Ascending aorta (tissue), 2 donors: ENCODE data around the gene FANCI. TPM values are rescaled to one million over a fixed set of nuclear protein-coding genes. Genes with fewer than 3 reads are reported as not detected.
A peak's percentile ranks its signal among the peaks of the same experiment; 100 is the strongest.

Experiments
- DNase-seq, 2 donors: peaks; one replicate each; pipeline ENCODE4 v3.0.0-alpha.2; 2019; ENCODE audit warnings: low spot score in 2 of 2
- H3K27ac ChIP-seq, 2 donors: fragments of 200-600 bp; sonication (generic); one replicate each; pipeline ENCODE4 v1.5.1; 2016 to 2017; ENCODE audit warnings: mild to moderate bottlenecking in 1 of 2
- H3K27me3 ChIP-seq: fragments of 200-600 bp; sonication (generic); one replicate; pipeline ENCODE4 v1.5.1; 2017
- H3K36me3 ChIP-seq, 2 donors: fragments of 200-600 bp; sonication (generic); one replicate each; pipeline ENCODE4 v1.5.1; 2016
- H3K4me1 ChIP-seq, 2 donors: fragments of 200-600 bp; sonication (generic); one replicate each; pipeline ENCODE4 v1.5.1; 2016 to 2017; ENCODE audit warnings: mild to moderate bottlenecking in 1 of 2
- H3K4me3 ChIP-seq, 2 donors: fragments of 200-600 bp; sonication (generic); one replicate each; pipeline ENCODE4 v1.5.1; 2016 to 2017; ENCODE audit warnings: mild to moderate bottlenecking in 1 of 2
- H3K9me3 ChIP-seq, 2 donors: fragments of 200-600 bp; sonication (generic); one replicate each; pipeline ENCODE4 v1.5.1; 2016
- intact Hi-C: fragments of 100-400 bp; cut with DNase I; formaldehyde crosslinking; loops from one replicate; pipeline ENCODE4 v1.15.1; 2023
- total RNA-seq: library from RNA; depleted of rRNA; stranded (reverse); fragments of >200 nt; gene quantifications from one replicate; pipeline ENCODE4 v1.1.0, GENCODE V29; 2016
- TF ChIP-seq, protein P1 (sequence below), 3 experiments: fragments of 200-600 bp in 2 of 3; fragments of 450-650 bp in 1 of 3; sonication (generic) in 2 of 3; IDR thresholded peaks; one replicate each; pipeline ENCODE4 v1.5.1; 2016 to 2019; ENCODE audit warnings: antibody characterized with exemption in 3 of 3, mild to moderate bottlenecking in 1 of 3, moderate library complexity in 1 of 3

Gene FANCI
- total RNA-seq, 1 donor from 2014 or later = not detected

DNA sequence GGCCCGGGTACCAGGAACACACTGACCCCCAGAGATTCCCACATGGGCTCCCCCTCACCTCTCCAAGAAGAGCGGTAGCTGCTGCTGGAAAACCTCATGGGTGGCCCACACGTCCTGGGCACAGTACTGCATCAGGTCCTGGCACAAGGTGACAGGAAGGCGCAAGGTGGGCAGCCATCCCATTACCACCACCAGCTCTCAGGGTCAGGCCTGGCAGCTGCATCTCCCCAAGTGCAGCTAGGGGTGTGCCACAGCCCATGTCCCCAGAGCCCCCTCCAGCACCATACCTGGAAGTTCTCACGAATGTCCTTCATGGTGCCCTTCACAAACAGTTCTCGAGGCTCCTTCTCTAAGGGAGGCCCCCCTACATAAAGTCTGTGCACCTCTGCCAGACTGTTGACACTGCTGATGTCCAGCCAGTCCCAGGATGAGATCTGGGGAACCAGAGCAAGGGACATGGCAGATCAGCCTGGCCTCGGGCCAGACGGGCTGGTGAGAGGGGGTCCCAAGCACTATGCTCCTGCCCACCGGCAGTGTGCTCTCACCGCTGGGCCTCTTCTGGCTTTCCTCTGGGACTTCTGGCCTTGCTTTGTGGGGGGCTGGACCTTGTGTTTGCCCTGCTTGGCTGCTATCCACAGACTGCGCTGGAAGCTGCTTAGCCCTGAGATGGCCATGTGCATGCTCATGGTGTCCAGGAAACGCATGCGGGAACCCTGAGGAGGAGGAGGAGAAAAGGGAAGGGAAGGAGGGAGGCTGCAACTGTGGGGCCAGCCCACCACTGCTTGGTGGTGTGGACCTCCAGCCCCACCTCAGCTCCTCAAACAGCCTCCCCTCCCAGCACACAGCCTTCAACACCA, 84.8 kb downstream of the FANCI start:
- no peak overlapping the region for H3K4me3 ChIP-seq
- H3K9me3 ChIP-seq = no peaks in the 10 kb centered on the region
- DNase-seq = peak in 1 of 2 donors; percentile 58
- H3K27ac ChIP-seq = no peak overlapping the region
- H3K36me3 ChIP-seq = peaks cover 83 to 98% of the 10 kb centered on the region in 2 donors
- TF ChIP-seq, protein P1, sequence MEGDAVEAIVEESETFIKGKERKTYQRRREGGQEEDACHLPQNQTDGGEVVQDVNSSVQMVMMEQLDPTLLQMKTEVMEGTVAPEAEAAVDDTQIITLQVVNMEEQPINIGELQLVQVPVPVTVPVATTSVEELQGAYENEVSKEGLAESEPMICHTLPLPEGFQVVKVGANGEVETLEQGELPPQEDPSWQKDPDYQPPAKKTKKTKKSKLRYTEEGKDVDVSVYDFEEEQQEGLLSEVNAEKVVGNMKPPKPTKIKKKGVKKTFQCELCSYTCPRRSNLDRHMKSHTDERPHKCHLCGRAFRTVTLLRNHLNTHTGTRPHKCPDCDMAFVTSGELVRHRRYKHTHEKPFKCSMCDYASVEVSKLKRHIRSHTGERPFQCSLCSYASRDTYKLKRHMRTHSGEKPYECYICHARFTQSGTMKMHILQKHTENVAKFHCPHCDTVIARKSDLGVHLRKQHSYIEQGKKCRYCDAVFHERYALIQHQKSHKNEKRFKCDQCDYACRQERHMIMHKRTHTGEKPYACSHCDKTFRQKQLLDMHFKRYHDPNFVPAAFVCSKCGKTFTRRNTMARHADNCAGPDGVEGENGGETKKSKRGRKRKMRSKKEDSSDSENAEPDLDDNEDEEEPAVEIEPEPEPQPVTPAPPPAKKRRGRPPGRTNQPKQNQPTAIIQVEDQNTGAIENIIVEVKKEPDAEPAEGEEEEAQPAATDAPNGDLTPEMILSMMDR (IDR thresholded peaks at IDR 0.05) = no peak
- peaks cover 13 to 32% of the 10 kb centered on the region in 2 donors for H3K4me1 ChIP-seq
- H3K27me3 ChIP-seq = no peaks in the 10 kb centered on the region
- intact Hi-C loops = no loop called here

DNA sequence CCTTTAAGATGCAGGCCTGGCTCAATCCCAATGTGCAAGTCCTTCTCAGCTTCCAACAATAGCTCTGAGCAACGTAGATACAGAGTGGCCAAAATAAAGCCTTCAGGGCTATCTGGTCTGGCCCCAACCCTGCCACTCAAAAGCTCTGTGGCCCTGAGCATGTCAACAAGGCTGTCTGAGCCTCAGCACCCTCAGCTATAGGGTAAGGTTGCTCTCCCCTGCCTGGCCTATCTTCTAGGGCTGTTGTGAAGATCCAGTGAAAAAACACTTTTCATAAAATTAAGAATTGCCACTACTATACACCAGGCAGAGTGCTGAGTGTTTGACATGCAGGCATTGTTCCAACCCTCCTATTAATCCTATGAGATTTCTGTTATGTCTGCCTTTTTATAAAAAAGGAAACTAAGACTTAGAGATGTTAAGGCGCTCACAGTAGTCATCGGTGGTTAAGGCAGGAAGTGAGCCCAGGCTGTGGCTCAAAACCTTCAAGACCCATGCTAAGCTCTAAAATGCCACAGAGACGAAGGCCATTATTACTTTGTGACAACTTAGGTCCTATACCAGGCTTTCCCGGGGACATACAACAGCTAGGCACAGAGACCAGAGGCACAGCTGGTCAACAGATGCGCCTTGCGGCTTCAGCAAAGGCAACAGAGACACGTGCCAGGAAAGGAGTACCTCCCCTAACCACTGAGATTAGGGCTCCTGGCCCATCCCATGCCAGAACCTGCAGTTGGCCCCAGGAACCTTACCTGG, 85.7 kb downstream of the FANCI start:
- H3K4me1 ChIP-seq = peaks cover 14 to 36% of the 10 kb centered on the region in 2 donors
- H3K4me3 ChIP-seq = no peak overlapping the region
- no peak for DNase-seq
- peaks cover 74 to 91% of the 10 kb centered on the region in 2 donors for H3K36me3 ChIP-seq
- H3K27me3 ChIP-seq = no peaks in the 10 kb centered on the region
- TF ChIP-seq, protein P1 (IDR thresholded peaks at IDR 0.05) = no peak
- H3K27ac ChIP-seq = no peak overlapping the region
- H3K9me3 ChIP-seq = no peaks in the 10 kb centered on the region
- intact Hi-C loops = loop anchor here (10.0 kb wide), 3 partner anchors 435 to 1085 kb away; partner anchors contain the start of genes DET1 and HAPLN3

DNA sequence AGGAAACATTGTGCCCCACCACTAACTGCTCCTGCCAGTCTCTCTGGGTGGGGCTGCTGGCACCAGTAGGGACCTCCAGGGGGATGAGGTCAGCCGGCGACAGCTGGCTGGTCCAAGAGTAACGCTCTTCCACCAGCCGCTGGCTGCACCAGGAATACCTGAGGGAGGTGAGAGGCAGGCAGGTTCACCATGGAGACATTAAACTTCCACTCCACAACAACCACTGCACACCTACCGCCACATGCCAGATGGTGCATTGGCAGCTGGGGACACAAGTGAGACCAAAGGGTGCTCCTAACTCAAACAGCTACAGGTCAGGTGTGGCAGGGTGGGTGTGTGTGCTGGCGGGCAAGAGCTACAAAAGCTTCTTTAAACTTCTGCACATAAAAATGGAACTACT, 86.3 kb downstream of the FANCI start:
- TF ChIP-seq, protein P1 (IDR thresholded peaks at IDR 0.05) = no peak
- Histone ChIP-seq H3K36me3 (peaks cover 70 to 85% of the 10 kb centered on the region in 2 donors), H3K27ac (no peak overlapping the region), H3K4me1 (peaks cover 14 to 38% of the 10 kb centered on the region in 2 donors), H3K27me3 (no peaks in the 10 kb centered on the region), H3K4me3 (no peak overlapping the region), H3K9me3 (no peaks in the 10 kb centered on the region)
- intact Hi-C loops = loop anchor here (10.0 kb wide), 3 partner anchors 435 to 1085 kb away; partner anchors contain the start of genes DET1 and HAPLN3
- DNase-seq = no peak

DNA sequence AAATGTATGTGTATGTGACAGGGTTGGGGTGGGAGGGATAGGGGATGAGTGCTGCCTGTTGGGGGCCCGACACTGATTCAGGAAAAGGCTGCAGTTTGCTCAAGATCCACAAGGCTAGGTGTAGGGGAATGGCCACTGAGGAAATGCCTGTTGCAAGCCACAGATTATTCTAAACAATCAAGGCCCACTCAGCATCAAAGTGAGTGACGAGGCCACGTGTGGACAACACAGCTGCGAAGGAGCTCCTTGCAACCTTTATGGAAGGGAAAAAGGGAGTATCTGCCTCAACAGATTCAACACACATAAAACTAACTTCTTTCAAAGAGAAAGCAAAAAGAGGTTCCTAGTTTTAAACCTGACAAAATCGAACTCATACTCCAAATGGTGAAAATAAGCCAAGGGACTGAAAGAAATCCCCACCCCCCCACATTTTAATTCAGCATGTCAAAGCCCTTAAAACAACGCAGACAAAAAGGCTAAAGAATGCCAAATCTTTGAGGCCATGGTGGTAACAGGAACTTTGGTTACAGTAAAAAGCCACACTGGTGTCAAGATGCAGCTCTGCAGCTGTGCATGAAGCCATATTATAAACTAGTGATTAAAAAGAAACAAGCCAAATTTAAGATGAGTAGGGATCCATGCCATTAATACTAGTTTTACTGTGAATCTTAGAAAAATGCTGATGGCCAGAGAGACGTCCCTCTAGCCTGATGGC, 87.3 kb downstream of the FANCI start:
- Histone ChIP-seq H3K9me3 (no peaks in the 10 kb centered on the region), H3K27me3 (no peaks in the 10 kb centered on the region), H3K4me1 (peaks cover 14 to 42% of the 10 kb centered on the region in 2 donors), H3K36me3 (peaks cover 61 to 75% of the 10 kb centered on the region in 2 donors), H3K27ac (no peak overlapping the region), H3K4me3 (no peak overlapping the region)
- DNase-seq = no peak
- intact Hi-C loops = loop anchor here (10.0 kb wide), 3 partner anchors 436 to 1086 kb away; partner anchors contain the start of genes DET1 and HAPLN3
- TF ChIP-seq, protein P1 (IDR thresholded peaks at IDR 0.05) = no peak

DNA sequence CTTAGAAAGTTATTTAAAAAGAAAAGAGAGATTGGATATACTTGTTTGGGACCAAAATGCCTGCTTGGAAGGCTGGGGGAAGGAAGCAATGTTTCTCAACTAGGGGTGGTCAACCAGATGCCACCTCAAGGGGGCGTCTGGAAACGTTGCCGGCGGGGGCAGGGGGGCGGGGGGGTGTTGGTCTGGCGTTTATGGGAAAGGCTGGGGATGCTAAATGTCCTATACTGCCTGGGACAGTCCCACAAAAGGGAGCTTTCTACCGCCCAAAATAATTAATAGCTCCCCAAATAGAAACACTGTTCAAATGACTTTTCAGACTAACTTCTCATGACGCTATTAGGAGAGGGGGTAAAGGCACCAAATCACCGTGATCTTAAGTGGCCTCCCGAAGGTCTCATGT, 88.7 kb downstream of the FANCI start:
- Histone ChIP-seq H3K27me3 (no peaks in the 10 kb centered on the region), H3K36me3 (peaks cover 47 to 61% of the 10 kb centered on the region in 2 donors), H3K4me3 (peak overlapping the region; percentile 76 to 96), H3K4me1 (peaks cover 14 to 42% of the 10 kb centered on the region in 2 donors), H3K27ac (no peak overlapping the region), H3K9me3 (no peaks in the 10 kb centered on the region)
- TF ChIP-seq, protein P1 (IDR thresholded peaks at IDR 0.05) = peak in 1 of 3 experiments; percentile 19
- intact Hi-C loops = loop anchor here (10.0 kb wide), 3 partner anchors 438 to 1088 kb away; partner anchors contain the start of genes DET1 and HAPLN3
- no peak for DNase-seq
